ENCODE measurements around the gene MRPL44. TPM values are rescaled to one million over a fixed set of nuclear protein-coding genes. Genes with fewer than 3 reads are reported as not detected.

MRPL44 gene
- total and polyA plus RNA-seq, 2 of the 8 experiments (the other 6 are each of a cell fraction or from before 2014, with no cell fraction given), result 32.0 to 53.2 TPM

- TF ChIP-seq CTCF (IDR thresholded peaks at IDR 0.05; ENCODE audit: control extremely low read depth in 1 of 3, insufficient read depth in 1 of 3, low read depth in 1 of 3, low read length in 3 of 3) (no peak), ATF2 (IDR thresholded peaks at IDR 0.05; ENCODE audit: low read length) (no peak), BCL11A (IDR thresholded peaks at IDR 0.05; ENCODE audit: low read depth in 2 of 2, low read length in 2 of 2) (no peak), POLR2AphosphoS5 (IDR thresholded peaks at IDR 0.05; ENCODE audit: low read depth, low read length) (no peak), EZH2 (IDR thresholded peaks at IDR 0.05; ENCODE audit: low read depth, low read length, severe bottlenecking) (no peak), MAFK (IDR thresholded peaks at IDR 0.05; ENCODE audit: low read depth, low read length) (no peak), BRCA1 (IDR thresholded peaks at IDR 0.05; ENCODE audit: low read depth, low read length) (no peak)
Observed at GRCh38 chr2:223959688-223960087, 2.4 kb downstream of the MRPL44 start (continued).

All from H1 (cell line).